ENCODE data around the gene TLK2.
A peak's percentile ranks its signal among the peaks of the same experiment; 100 is the strongest.

Gene TLK2

DNA sequence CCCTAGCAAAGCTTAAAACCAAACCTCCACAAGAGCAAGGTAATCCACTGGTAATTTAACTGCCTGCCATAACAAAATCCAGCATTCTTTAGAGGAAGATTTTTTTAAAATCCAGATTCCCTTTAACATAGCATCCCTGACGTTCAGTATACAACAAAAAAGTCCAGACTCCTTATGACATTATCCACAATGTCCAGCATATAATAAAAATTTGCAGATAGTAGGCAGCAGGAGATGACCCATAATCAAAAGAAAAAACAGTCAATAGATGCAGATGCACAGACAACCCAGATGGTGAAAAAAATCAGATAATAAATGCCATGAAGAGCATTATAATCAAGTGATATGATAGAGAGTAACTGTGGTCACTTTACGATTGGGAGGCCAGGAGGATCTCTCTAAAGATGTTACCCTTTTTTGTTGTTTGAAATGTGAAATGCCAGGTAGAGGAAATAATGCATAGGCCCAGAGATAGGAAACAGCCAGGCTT is 182.0 kb downstream of the TLK2 start:
- TF ChIP-seq Cebpa-rat (IDR thresholded peaks at IDR 0.05), result no peak

GRCh38 chr17:62661337-62661736 is 182.7 kb downstream of the TLK2 start:
- peaks cover 0 to 68% (median 4%) of the 10 kb centered on the region in 11 experiments; a peak in 9 of 22 replicates for H4K20me1 ChIP-seq
- no peak overlapping the region for H3K9ac ChIP-seq
- no peaks in the 10 kb centered on the region for H3K27me3 ChIP-seq
- no peak for TF ChIP-seq Cebpa-rat (IDR thresholded peaks at IDR 0.05)
- peaks cover 46 to 84% (median 61%) of the 10 kb centered on the region in 11 experiments for H3K36me3 ChIP-seq
- H3K27ac ChIP-seq, result no peak overlapping the region
- no peak overlapping the region for H3K4me3 ChIP-seq
- H3K9me3 ChIP-seq (replicated peaks in 1 of 11), result peaks cover 25 to 36% (median 31%) of the 10 kb centered on the region in 11 experiments
- peaks cover 0 to 32% (median 12%) of the 10 kb centered on the region in 10 experiments; a peak in 13 of 20 replicates for H3K4me1 ChIP-seq
- peak overlapping the region in 1 of 11 experiments; percentile 10; a peak in 2 of 22 replicates for H3K4me2 ChIP-seq

More for the DNA sequence above, 182.0 kb downstream of the TLK2 start:
- Histone ChIP-seq H3K9me3 (replicated peaks in 1 of 11) (peaks cover 25 to 36% (median 31%) of the 10 kb centered on the region in 11 experiments), H4K20me1 (peaks cover 0 to 67% (median 2%) of the 10 kb centered on the region in 11 experiments; a peak in 9 of 22 replicates), H3K36me3 (peaks cover 40 to 84% (median 54%) of the 10 kb centered on the region in 11 experiments), H3K4me3 (no peak overlapping the region; a peak in 1 of 20 replicates), H3K27me3 (no peaks in the 10 kb centered on the region), H3K9ac (no peak overlapping the region), H3K27ac (no peak overlapping the region), H3K4me2 (no peak overlapping the region), H3K4me1 (peaks cover 0 to 34% (median 12%) of the 10 kb centered on the region in 10 experiments; a peak in 13 of 20 replicates)

DNA sequence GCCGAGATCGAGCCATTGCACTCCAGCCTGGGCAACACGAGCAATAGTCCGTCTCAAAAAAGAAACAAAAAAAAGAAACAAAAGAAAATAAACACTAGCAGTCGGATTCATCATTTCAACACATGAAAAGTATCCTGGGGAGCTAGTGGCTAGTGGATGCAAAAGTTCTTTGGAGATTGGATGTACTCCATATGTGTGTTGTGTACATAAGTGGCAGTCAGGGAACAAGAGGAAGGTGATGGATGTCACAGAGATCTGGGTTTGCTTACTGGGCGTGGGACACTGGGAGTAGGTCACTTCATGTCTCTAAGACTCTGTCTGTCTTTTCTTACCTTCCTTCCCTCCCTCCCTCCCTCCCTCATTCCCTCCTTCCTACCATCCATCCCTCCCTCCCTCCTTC is 184.2 kb downstream of the TLK2 start:
- H3K27ac ChIP-seq, result no peak overlapping the region
- H3K9me3 ChIP-seq (replicated peaks in 1 of 11), result peaks cover 25 to 36% (median 31%) of the 10 kb centered on the region in 11 experiments
- TF ChIP-seq Cebpa-rat (IDR thresholded peaks at IDR 0.05), result no peak
- peaks cover 0 to 54% (median 4%) of the 10 kb centered on the region in 11 experiments; a peak in 10 of 22 replicates for H4K20me1 ChIP-seq
- H3K36me3 ChIP-seq, result peaks cover 55 to 85% (median 67%) of the 10 kb centered on the region in 11 experiments
- peaks cover 0 to 26% (median 12%) of the 10 kb centered on the region in 10 experiments; a peak in 13 of 20 replicates for H3K4me1 ChIP-seq
- H3K9ac ChIP-seq, result no peak overlapping the region
- no peak overlapping the region for H3K4me3 ChIP-seq
- H3K27me3 ChIP-seq, result no peaks in the 10 kb centered on the region
- H3K4me2 ChIP-seq, result peak overlapping the region in 5 of 11 experiments; percentile 19 to 52 (median 26); a peak in 9 of 22 replicates

Data from BLaER1 treated with 17β-estradiol and CSF1 and Interleukin-3, amounts not matched to agents 10 nM and 100 nM (cell line).